SHP77 (cell line): ENCODE results near the gene RASSF10.

Experiments
- DNase-seq, 2 experiments: peaks; one replicate each; lab custom pipeline; 2025; lab: John Stamatoyannopoulos, UW

The RASSF10 gene

DNA sequence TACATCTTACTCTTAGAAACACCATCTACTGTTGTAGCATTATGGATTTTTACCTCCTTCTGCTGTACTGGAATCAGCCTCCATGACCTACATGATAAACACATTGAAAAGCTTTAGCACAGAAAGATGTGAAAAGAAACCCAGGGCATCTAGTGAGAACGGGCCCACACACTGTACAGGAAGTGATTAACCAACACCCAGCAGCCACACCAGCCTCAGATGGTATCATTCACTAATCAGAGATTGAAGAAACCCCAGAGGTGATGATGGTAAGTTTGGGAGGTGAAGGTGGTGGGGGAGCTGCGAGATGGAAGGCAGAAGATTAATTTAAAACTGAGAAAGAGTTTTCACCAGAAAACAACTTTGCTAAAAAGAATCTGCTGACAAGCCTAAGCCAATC is 46.1 kb downstream of the RASSF10 start:
- DNase-seq, result no peak

- DNase-seq, result no peak
These were observed 52.3 kb downstream of the RASSF10 start for GRCh38 chr11:13061294-13061990.
